Lung (tissue), 12 donors: ENCODE measurements around the gene SELPLG. TPM values are rescaled to one million over a fixed set of nuclear protein-coding genes. Genes with fewer than 3 reads are reported as not detected.

Source experiments
- ATAC-seq: fragments of 200-7000 bp; cut with Tn5 transposase; one replicate; pipeline ENCODE4 v1.9.1; 2020; ENCODE audit warnings: moderate number of reproducible peaks; ENCODE audit not compliant: insufficient read depth, low FRiP score
- DNase-seq, 3 donors: peaks; one replicate each; pipeline ENCODE4 v3.0.0-alpha.2; 2013 to 2017
- H3K27ac ChIP-seq, 2 donors: one replicate each; pipeline ENCODE4 v1.5.1; 2013; ENCODE audit warnings: mild to moderate bottlenecking in 2 of 2, moderate library complexity in 2 of 2, control low read depth in 1 of 2, inconsistent platforms in 1 of 2, low read depth in 1 of 2, low read length in 1 of 2
- H3K27me3 ChIP-seq, 3 donors: one replicate each; pipeline ENCODE4 v1.5.1; 2013; ENCODE audit warnings: low read length in 2 of 3; ENCODE audit not compliant: control insufficient read depth in 3 of 3, insufficient read depth in 3 of 3
- H3K36me3 ChIP-seq, 4 donors: one replicate each; pipeline ENCODE4 v1.5.1; 2013; ENCODE audit warnings: low read length in 4 of 4, mild to moderate bottlenecking in 1 of 4, moderate library complexity in 1 of 4; ENCODE audit not compliant: control insufficient read depth in 4 of 4, insufficient read depth in 4 of 4
- H3K4me1 ChIP-seq, 5 donors: one replicate each; pipeline ENCODE4 v1.5.1; 2013; ENCODE audit warnings: low read length in 5 of 5, mild to moderate bottlenecking in 2 of 5, moderate library complexity in 1 of 5; ENCODE audit not compliant: control insufficient read depth in 5 of 5, insufficient read depth in 5 of 5
- H3K4me3 ChIP-seq: one replicate; pipeline ENCODE4 v1.5.1; 2013; ENCODE audit warnings: mild to moderate bottlenecking, control low read depth, moderate library complexity
- H3K9ac ChIP-seq, 2 donors: one replicate each; pipeline ENCODE4 v1.5.1; 2013; ENCODE audit warnings: low read length in 2 of 2, control low read depth in 1 of 2; ENCODE audit not compliant: insufficient read depth in 1 of 2
- H3K9me3 ChIP-seq, 4 donors: one replicate each; pipeline ENCODE4 v1.5.1; 2013; ENCODE audit warnings: low read length in 3 of 4, mild to moderate bottlenecking in 1 of 4, moderate library complexity in 1 of 4; ENCODE audit not compliant: control insufficient read depth in 4 of 4, insufficient read depth in 3 of 4
- WGBS, 2 donors: extraction: QIAGEN DNeasy Blood & Tissue Kit; methylation state at CpG; one replicate each; pipeline ENCODE4 v1.1.7; 2013; 5-methylcytosine and 5-hydroxymethylcytosine counted together
- polyA plus RNA-seq, 2 donors: library from polyadenylated mRNA; stranded (reverse); fragments of 200-250 nt; gene quantifications; one replicate each; pipeline ENCODE4 v1.2.1, GENCODE V29; 2013
- total RNA-seq, 2 donors: library from RNA; depleted of rRNA in 1 of 2; stranded (reverse); fragments of >200 nt in 1 of 2; gene quantifications; one replicate each; pipeline ENCODE4 v1.2.1, GENCODE V29; 2014 to 2021
- TF ChIP-seq, protein P1 (sequence below): IDR thresholded peaks from 2 replicates; pipeline ENCODE4 v1.5.1; 2012; ENCODE audit warnings: mild to moderate bottlenecking; ENCODE audit errors: control extremely low read depth, extremely low read depth
- donor health status: control.
- donor health status: control.
- donor health status: Bipolar disorder and iron deficiency.
- donor health status: healthy.
- donor health status: DM: yes; HTN: yes; CAD: no.

The SELPLG gene
- total and polyA plus RNA-seq, 4 donors, result 11.3 to 97.0 (median 30.5) TPM

DNA sequence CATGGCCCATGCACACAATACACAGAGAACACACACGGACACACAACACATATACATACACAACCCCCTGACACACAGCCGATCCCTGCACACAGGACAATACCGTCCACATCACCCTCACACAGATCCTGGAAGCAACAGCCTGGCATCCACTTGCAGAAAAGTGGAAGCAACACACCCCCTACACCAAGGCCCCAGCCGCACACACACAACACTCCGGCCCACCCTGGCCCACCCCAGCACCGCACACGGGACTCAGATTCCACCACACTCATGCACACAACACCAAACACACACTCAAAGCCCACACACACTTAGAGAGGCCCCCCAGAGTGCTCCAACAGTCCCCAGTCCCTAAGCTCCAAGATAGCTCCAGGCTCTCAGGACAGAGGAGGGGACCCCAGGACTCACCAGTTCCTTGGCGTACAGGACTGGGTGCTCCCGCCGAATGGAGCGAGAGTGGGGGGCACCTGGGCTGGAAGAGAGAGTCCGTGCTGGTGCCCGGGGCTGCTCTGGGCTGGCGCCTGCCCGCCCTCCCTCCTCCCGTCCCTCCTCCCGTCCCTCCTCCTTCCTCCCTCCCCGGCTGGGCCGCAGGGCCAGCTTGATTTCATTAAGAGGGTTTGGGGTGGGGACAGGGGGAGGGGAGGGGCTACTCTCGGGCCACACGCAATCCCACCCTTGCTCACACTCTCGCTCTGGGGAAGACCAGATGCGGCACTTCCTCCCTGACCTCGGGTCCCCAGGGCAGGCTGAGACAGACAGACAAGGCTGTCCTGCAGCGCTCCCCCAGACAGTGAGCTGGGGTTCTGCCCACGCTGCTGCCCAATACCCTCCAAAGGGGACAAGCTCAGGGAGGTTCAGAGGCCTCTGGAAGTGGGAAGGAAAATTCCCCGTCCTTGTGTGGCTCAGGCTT lies 35.9 kb downstream of the SELPLG start, which contains the start of gene TMEM119:
Gene TMEM119 (minus strand): TSS at position 526 of the 913 bp plus-strand sequence. CDS start 5,701 bp downstream, outside the sequence.
- whole genome bisulfite sequencing, 2 donors, result 39 to 49% methylated on average over 24 to 27 of the region's 27 CpGs
- H3K9ac ChIP-seq, result peak within 1 kb of the TSS; percentile 39 to 88
- TF ChIP-seq, protein P1, sequence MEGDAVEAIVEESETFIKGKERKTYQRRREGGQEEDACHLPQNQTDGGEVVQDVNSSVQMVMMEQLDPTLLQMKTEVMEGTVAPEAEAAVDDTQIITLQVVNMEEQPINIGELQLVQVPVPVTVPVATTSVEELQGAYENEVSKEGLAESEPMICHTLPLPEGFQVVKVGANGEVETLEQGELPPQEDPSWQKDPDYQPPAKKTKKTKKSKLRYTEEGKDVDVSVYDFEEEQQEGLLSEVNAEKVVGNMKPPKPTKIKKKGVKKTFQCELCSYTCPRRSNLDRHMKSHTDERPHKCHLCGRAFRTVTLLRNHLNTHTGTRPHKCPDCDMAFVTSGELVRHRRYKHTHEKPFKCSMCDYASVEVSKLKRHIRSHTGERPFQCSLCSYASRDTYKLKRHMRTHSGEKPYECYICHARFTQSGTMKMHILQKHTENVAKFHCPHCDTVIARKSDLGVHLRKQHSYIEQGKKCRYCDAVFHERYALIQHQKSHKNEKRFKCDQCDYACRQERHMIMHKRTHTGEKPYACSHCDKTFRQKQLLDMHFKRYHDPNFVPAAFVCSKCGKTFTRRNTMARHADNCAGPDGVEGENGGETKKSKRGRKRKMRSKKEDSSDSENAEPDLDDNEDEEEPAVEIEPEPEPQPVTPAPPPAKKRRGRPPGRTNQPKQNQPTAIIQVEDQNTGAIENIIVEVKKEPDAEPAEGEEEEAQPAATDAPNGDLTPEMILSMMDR, result no peak
- peak within 1 kb of the TSS; percentile 18 for H3K4me3 ChIP-seq
- ATAC-seq, result peak; percentile 28
- peaks cover 0 to 23% (median 10%) of the 10 kb centered on the region in 5 donors for H3K4me1 ChIP-seq
- peaks cover 0 to 5% (median 0%) of the 10 kb centered on the region in 4 donors for H3K36me3 ChIP-seq
- no peaks in the 10 kb centered on the region for H3K9me3 ChIP-seq
- no peaks in the 10 kb centered on the region for H3K27me3 ChIP-seq
- peak; percentile 87 to 94 (median 88) for DNase-seq
- peak within 1 kb of the TSS in 1 of 2 donors; percentile 22 for H3K27ac ChIP-seq

DNA sequence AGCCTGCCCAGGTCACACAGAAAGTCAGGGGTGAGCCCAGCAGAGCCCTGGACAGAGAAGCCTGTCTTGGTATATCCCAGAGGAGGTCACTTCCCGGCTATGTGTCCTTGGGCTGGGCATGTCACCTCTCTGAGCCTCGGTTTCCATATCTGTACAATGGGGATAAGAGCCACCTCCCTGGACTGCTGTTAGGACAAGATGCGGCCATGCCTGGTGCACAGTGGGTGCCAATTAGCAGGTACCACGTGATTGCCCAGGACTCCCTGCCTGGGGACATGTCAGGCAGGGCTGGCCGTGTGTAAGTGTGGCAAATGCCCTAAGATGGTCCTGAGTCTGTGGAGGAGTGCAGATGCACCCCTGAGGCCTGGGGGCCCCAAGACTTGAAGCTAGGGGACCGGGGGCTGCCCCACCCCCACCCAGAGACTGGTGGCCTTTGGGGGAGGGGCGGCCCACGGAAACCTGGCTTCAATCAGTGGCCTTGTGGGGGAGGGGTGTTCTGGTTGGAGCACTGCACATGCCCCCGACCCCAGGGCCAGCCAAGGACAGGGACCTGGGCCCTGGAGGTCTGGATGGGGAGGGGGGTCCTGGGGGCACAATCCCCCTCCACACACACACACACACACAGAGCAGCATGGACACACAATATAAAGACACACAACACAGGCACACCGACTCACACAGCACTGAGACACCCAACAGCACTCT lies 36.7 kb downstream of the SELPLG start:
- Histone ChIP-seq H3K9ac (peak overlapping the region; percentile 39 to 88), H3K27ac (no peak overlapping the region), H3K4me3 (no peak overlapping the region), H3K9me3 (no peaks in the 10 kb centered on the region), H3K27me3 (no peaks in the 10 kb centered on the region), H3K4me1 (peaks cover 0 to 23% (median 10%) of the 10 kb centered on the region in 5 donors), H3K36me3 (peaks cover 0 to 5% (median 0%) of the 10 kb centered on the region in 4 donors)
- DNase-seq, result no peak
- 61 to 83% methylated on average over 10 of the region's 10 CpGs for WGBS, 2 donors
- TF ChIP-seq, protein P1, result no peak
- ATAC-seq, result no peak

DNA sequence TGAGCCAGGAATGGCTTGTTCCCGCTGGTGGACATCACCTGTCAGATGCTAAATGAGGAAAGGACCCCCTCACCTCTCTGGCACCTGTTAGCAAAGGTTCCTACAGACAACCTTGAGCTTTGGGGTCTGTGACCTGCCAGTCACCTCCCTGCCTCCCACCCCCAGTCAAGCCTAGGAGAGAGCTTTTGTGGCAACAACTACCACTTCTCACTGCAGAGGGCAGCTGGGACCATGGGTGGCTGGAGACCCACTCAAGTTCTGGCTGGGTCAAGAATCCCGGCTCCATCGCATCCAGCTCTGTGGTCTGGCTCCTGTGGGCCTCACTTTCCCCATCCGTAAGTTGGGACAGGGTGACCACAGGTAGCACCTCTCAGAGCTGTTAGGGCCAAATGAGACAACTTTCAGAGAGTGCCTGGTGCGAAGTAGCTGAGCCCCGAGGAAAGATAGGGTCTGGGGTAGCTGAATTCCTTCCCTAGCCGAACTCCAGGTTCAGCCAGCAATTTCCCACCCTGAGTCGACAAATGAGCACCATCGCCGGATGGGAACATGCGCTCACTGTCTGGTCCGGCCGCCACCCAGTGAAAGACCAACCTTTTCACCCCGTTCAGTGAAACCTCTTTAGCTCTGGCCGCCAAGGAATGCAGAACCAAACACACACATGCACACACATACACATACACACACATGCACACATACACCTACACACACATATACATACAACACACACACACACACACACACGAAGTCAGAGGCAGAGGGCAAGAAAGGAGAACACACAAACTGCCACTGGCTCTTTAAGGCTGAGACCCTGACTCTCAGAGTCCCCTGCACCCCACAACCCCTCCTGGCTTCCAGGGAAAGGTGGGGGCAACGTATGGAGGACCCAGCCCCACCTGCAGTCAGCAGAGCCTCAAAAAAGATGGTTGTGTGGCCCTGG lies 37.7 kb downstream of the SELPLG start:
- WGBS, 2 donors, result 75 to 80% methylated on average over 17 of the region's 17 CpGs
- no peak overlapping the region for H3K27ac ChIP-seq
- H3K36me3 ChIP-seq, result peaks cover 0 to 7% (median 0%) of the 10 kb centered on the region in 4 donors
- peak overlapping the region; percentile 10 for H3K4me3 ChIP-seq
- peak overlapping the region in 1 of 2 donors; percentile 58 for H3K9ac ChIP-seq
- no peaks in the 10 kb centered on the region for H3K27me3 ChIP-seq
- ATAC-seq (no peak), DNase-seq (no peak)
- TF ChIP-seq, protein P1, result no peak
- H3K4me1 ChIP-seq, result peaks cover 0 to 23% (median 10%) of the 10 kb centered on the region in 5 donors
- H3K9me3 ChIP-seq, result no peaks in the 10 kb centered on the region
